NCI-H2196 (cell line): ENCODE measurements around the gene NRP2.

Experiments
- DNase-seq: peaks from one replicate; lab custom pipeline; 2025; ENCODE audit not compliant: unreplicated experiment; lab: John Stamatoyannopoulos, UW

Gene NRP2

DNA sequence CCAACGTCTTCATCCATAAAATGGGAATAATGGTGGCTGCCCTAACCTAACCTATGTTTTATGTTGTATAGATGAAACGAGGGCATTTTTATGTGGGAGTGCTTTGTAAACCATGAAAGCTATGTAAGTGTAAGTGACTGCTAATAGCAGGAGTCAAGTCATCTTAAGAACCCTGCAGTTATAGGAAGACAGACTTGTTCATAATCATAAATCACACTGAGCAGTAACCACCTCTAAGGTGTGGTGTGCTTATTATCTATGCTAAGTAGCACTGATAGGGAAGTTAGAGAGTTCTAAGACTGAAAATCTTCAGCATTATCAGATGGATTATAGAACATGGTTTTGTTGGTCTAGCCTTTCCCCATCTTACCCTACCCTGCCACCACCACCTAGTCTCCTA is 24.2 kb upstream of the NRP2 start:
- DNase-seq: no peak

DNA sequence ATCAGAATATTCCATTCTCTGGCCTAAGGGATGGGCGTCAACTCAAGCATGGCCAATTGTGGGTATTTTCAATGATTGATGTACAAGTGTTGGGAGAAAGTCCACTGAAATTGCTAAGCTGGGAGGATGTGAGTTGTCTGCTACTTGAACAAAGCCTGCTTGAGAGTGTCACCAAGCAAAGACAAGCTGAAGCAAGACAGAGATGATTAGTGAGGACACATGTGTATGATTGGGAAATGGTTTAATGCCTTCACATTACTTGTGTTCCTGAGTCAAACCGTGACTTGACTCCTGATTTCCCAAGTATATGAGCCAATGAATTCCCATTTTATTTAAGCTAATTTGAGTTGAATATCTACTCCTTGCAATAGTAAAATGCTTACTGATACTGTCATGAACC is 23.7 kb upstream of the NRP2 start:
- no peak for DNase-seq

DNA sequence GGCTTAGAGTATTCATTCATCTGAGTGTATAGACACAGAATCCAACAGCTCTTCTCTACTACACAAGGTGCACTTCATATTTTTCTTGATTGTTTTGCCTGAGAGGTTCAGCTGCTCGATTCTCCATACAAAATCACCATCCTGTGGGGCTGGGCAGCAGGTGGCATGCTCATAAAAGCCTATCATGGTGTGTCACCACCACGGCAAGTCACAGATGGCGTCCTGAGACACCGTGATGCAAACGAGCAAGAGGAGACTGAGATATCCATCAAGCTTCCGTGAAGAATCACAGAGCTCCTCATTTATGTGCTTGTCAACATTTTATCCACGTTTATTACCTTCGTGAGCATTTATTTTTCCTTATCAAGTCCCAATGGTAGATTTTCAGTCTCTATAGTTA is 22.4 kb upstream of the NRP2 start:
- no peak for DNase-seq

DNA sequence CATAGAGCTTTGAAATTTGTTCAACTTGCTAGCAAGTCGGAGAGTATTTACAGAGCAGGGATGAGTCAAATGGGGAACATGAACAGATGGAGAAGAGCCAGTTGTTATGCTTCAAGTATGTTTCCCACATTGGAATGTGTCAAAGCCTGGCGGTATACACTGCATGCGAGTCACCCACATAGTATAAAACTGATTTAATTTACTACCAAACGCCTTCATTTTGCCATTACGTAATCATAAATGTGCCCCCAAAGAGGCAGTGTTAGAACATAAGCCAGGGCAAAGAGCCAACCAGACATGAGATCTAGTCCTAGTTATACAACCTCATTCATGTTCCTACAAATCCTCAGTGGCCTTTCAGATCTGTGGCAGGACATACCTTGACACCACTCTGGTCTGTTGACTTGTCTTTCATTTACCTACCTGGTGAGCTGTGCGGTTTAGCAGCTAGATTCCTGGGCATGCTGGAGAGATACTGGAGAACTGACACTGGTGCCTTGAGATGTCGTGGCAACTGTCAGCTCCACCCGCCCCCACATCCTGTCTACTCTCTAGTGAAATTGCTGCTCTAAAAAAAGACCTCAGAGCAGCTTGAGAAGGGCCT is 21.7 kb upstream of the NRP2 start:
- DNase-seq: no peak

DNA sequence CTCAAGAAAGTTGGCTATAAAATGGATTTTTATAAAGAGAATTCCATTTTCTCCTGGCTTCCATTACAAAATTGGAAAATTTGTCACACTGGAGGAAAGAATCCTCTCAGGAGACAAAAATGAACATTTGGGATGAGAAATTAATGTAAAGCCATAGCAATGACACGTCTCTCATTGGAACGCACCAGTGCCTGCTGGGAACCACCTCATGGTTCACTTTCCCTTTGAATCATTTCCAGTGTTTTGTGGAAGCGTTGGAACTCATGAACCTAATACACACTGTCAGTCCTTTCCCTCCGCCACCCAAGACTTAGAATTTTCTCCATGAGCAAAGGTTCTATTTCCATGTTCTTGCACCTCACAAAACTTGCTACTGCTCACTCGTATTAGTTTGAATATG is 21.0 kb upstream of the NRP2 start:
- no peak for DNase-seq

DNA sequence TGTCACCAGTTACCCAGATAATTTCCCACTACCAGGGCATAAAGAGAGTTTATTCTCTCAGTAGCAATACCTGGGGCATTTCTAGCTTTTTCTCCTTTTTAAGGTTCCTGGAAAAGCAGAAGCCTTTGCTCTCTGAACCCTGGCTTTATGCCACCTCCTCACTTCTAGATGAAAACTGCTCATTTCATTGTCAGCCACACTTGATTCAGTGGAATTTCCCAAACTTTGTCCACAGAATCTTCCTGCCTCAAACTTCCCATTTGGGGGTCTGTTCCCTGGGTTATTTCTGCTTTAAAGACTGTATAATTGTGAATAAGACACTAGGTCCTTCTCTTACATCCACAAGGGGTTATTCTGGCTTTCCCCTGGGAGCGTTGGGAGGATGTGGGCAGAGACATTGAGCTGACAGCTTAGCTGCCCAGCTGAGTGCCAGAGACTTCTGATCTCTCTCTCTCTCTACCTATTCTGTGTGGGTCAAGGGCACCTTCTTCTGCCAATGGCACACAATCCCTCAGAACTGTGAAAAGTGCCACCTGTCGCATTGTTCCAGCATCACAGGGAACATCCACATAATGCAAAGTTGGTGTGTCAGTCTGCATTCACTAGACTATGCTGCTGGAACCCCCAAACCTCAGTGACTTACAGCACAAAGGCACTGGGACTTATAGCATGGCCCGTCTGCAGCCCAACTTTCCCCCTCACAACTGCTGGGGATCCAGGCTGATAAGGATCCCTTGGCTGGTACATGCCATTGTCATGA is 19.9 kb upstream of the NRP2 start:
- no peak for DNase-seq

DNA sequence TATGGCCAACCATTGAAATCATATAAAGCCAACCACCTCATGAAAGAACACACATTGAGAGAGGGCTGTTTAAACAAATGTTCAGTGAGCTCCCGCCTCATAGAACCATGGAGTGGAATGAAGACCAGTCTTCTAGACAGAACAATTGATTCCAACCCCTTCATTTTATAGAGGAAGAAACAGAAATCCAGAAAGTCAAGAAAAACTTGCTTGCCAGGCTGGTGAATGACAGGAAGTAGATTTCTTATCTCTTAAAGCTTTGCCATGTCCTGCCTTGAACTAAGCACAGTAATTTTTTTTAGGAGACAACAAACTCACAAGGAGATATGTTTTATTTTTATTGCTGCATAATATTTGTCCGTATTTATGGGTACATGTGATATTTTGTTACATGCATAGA is 16.5 kb upstream of the NRP2 start:
- no peak for DNase-seq

DNA sequence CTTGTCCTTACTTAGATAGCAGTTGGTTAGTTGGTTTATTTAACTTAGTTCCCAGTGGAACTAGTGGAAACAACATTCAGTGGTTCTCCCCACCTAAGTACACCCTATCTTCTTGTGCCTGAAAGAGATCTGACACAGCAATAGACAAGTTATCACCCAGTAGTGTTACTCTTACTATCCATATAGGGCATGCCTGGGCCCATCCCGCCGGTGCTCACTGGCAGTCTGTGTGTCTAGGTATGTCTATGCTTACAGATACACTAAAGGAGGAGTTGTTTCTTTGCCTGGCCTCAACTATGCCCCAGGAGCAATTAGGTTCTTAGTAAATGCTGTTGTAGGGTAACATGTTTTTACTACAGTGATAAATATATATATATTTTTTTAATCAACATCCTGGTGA is 12.0 kb upstream of the NRP2 start:
- no peak for DNase-seq

DNA sequence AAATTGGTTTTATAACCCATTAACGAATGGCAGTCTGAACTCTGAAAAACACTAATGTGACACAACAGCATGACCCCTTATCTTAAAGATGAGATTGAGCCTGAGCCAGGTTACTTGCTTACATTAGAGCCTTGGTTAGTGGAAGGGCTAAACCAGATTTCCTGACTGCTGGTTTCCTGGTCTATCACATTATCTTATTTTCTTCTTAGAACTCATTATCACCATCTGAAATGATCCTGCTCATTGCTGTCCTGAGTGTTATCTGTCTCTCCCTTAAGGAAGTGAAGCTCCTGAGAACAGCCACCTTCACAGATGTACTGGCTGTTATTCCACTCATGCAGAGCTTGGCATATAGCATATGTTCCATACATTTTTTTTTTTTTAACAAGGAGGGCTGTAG is 9.0 kb upstream of the NRP2 start:
- no peak for DNase-seq

DNA sequence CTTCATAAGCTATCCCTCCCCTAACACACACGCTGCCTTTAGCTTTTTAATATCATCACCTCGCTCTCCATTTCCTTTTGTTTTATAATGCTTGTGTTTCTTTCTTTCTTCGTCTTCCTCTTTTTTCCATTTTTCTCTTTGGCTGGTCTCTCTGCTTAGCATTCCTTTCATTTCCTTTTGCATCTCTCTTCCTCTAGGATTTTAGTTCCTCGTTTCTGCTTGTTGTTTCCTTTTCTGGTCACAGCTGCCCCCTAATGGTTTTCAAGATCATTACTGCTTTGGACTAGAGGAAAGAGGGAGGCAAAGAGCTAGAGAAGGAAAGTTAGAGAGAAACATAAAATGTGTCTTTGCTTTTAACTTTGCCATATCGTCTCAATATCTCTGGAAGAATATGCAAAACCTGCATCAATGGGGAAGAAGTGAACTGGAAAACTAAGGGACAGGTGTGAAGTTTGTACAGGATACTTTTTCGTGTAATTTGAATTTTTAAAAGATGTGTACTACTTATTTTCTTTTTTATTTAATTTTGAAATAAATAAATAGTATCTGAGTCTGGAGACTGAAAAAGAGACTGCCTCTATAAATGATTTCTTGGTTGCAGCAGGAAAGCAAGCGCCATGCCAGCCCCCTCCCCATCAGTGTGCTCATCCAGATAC is 6.3 kb upstream of the NRP2 start:
- peak; percentile 8 for DNase-seq

DNA sequence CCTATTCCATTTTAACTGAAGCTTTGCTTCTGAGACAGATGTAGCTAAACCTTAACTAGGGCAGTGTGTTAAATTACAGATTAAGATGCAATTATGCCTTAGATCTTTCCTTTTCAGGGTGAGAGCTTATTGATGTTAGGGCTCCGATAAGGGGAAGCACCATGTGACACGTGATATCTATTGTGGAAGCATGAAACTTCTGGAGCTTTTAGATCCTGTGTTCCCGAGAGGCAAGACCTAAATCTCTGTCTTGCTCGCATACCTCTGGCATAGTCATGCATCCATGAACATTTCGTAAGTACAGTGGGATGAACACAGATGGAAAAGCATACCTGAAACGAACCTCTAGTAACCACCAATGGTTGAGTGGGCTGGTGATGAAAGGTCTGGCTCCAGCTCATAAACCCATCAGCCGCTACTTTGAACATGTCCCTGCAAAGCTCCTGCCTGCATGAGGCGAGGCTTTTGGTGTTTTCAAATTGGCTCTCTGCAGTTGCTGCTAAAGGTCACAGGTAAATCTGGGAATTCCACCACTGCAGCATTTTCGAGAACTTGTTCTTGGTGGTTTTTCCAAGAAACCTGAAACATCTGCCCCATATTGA is 3.7 kb upstream of the NRP2 start:
- no peak for DNase-seq

DNA sequence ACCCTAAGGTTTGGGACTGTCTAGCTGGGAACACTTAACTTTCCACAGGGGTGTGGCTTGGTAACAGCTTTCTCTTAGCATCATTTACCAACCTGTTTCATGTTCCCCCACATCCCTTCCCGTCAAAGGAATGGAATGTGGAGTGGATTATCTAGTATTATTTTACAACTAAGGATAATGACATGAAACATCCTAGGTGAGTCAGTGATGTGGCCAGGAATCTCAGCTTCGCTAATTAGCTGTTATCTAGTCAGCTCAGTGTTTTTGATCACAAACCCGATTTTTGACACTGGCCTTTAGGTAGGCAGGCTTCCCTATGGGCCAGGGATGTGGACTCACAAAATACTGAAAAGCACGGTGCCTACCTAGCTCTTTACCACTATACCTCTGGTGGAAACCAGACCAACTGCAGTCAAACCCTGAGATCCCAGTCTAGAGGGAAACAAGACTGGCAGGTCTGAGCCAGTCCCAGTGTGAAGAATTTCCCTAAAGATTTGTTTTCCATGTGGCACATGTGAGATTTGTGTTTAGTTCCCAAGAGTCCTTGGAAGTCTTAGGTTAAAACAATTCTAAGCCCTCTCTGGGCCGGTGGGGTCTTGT is 2.8 kb upstream of the NRP2 start:
- DNase-seq: no peak

DNA sequence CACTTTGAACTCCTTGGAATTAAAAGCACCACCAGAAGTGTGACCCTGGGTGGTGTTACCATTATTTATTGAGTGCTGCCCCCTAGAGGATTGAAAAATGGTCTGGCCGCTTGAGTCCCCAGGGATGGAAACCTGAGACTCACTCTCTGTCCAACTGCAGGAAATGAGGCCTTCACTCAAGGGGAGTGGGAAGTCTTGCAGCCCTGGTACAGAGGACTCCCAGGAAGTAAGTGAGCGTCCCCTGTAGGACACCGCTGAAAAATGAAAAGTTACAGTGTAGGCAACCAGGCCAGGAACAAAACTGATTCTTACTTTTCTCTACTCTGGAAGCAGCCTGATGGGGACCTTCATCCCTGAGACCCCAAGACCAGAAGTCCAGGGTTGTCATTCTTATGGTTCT is 2.2 kb upstream of the NRP2 start:
- peak; percentile 27 for DNase-seq

DNA sequence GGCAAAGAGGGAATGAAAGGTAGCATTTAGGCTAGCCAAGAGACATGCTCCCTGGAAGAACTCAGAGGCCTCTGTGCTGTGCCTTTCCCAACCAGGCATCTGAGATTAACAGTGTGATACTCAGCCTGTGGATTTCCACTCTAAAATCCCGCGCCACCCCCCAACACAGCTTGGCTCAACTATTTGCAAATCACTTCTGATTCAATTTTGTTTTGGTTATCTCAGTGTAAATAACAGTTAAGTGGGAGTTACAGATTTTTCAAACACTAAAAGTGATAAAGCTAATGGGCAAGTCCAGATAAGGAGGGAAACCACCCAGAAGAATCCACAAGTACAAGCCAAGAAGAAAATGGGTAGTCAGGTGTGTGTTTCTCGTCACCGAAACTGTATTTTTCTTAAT is 1.4 kb upstream of the NRP2 start:
- DNase-seq: no peak

DNA sequence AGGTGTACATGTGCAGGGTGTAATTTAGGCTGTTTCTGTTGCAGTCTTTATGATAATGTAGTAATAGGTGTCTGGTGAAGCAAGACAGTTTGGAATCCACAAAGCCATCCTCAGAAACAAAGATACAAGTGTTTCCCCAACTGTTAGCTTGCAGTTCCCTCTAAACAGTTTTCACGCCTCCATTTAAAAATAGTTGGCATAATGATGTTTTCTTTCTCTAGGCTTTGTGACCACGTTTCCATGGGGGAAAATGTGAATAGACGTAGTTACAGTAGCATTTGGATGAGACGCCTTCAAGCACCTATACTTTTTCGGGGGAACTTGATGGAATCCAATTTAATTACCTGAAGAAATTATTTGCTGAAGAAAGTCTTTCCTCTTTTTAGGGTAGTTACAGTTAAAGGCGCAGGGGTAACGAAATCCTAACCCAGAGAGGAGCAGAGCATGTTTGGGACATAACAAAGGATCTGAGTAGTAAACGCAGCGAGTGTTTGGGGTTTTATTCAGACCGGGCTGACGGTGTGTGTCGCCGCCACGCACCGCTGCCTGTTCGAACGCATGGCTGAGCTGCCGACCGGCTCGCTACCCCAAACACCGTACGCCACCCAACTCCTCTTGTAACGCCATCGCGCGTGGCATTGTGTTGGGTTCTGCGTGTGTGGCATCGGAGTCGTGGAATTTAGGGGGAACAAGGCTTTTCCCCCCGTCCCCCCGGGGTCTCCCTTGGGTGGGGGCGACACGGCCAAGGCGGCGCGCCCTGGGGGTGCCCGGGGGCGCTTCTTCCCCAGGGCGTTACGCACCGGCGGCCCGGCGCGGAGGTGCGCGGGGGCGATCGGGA is 681 bp upstream of the NRP2 start:
- no peak for DNase-seq

DNA sequence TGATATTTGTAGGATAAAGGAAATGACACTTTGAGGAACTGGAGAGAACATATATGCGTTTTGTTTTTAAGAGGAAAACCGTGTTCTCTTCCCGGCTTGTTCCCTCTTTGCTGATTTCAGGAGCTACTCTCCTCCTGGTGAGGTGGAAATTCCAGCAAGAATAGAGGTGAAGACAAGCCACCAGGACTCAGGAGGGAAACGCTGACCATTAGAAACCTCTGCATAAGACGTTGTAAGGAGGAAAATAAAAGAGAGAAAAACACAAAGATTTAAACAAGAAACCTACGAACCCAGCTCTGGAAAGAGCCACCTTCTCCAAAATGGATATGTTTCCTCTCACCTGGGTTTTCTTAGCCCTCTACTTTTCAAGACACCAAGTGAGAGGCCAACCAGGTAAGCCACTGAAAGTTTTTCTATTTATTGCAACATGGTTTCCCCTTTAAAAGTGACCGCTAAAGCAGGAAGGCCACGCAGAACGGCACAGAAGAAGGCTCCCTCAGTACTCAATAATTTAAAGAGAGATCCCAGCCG is 735 bp downstream of the NRP2 start:
- DNase-seq: no peak

DNA sequence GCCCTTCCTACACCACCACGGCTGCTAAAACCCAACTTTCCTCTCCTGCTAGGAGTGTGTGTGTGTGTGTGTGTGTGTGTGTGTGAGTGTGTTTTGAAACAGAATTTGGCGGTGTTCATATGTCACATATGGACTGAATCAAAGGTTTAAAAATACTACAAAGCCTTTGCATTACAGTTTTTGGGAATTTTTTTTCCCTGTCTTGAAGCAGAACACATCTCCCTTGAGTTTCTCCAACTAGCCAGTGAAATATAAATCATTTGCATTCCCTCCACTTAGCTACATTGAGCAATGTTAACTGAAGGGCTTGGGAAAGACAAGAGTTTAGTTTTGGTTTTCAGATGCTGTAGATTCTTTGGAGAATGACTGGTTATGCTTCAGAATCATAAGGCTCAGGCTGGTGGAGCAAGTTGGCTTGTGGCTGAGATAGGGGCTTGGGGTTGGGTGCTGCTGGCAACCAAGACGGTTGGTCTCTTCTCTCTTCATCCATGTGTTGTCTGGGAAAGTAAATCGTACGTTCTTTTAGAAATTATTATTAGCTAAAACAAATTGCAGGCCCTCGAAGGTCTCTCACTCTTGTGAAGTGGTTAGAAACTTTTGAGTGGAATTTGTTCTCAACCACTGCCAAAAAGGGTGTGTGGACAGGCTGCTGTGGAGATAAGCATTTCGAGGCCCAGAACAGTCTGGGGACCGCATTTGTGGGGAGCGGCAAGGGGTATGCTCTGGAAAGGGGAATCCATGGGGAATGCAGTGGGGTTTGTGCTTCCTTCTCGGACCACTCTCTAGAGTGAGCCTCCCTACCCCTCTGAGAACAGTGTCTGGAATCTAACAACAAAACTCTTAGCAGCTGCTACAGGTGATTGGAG is 1.4 kb downstream of the NRP2 start:
- no peak for DNase-seq

DNA sequence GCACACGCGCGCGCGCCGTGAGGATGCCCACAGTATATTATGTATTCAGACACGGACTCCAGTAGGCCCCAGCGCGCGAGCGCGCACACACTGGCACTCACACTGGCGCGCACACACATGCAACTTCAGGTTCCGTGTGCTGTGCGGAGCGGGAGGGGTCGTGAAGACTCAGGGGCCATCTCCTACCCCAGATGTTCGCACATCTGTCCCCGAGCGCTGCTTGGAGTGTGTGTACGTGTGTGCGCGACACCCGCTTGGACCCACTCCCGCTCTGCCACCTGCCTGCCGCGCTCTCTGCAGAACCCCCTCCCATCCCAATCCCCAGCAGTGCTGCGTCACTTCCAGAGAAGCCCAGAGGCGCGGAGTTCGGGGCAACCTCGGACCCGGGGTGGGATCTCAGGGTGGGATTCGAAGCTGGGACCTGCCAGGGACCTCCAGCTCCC is 2.6 kb downstream of the NRP2 start:
- DNase-seq: no peak

DNA sequence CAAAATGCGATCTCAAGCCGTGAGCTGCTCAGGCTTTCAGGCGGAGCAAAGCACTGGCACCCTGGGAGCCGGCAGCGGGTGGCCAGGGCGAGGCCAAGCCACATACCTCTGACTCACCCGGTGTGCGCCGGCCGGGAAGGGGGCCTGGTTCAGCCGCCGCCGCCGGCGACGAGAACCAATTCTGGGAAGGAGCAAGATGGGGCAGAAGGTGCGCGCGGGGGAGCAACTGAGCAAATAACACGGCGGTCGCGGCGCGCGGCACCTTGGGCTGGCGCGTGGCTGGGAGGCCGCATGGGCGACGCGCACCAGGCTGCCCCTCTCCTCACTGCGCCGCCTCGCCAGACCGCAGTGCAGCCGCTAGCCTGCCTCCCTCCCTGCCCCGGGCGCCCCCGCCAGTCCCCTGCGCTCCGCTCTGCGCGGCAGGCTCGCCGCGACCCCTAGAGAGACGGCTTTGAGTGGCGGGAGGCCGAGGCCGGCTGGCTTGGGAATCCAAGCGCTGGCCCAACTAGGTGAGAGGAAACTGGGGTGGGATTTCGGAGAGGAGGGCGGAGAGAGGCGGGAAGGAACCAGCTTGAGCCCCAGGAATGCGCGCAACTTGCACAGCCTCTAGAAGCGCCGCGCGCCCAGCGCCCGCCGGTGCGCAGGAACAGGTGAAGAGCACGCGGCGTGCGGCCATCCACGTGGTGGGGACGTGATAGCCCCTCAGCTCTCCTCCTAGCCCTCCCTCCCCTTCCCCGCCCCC is 3.2 kb downstream of the NRP2 start:
- DNase-seq: no peak
